LNCAP (cell line): ENCODE measurements around the gene KCNE4.

ENCODE experiments used
- CTCF ChIP-seq: fragments of 450-650 bp; IDR thresholded peaks from 2 replicates; pipeline ENCODE4 v1.5.1; 2017; ENCODE audit warnings: mild to moderate bottlenecking

KCNE4 gene

GRCh38 chr2:223075301-223076270 lies 23.6 kb downstream of the KCNE4 start:
- no peak for TF ChIP-seq CTCF

DNA sequence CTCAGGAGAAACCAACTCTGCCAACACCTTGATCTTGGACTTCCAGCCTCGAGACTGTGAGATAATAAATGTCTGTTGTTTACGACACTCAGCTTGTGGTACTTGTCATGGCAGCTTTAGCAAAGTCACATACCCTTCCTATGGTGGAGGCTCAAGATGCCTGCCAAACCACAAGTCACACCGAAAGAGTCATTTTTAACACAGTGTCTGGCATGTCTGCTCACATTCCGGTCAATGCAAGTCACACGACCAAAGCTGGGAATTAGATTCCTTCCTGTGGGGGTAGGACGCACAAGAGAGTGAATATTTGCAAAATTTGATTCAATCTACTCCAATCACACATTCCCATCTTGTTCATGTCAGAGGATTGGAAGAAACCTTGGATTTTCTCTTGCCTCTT lies 24.6 kb downstream of the KCNE4 start:
- TF ChIP-seq CTCF = no peak

DNA sequence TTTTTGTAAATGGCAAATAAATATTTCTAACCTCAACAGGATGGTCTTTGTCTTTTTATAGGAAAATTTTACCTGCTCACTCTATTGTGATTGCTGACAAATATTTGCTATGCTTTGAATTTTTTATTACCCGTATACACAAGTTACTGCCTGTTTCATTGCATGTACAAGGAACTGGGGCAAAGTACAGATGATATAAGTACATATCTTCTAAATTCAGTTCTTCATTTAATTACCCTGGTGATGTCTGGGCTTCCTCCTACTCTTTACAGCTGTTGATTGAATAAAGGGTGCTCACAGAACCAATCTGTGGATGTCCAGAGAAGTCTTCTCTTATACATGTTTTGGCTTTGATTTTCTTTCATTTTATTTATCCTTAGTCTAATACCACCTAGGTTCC lies 26.5 kb downstream of the KCNE4 start:
- no peak for TF ChIP-seq CTCF

- no peak for TF ChIP-seq CTCF
Observed at GRCh38 chr2:223079378-223079777, 27.4 kb downstream of the KCNE4 start.

GRCh38 chr2:223079925-223080324 lies 27.9 kb downstream of the KCNE4 start:
- no peak for TF ChIP-seq CTCF

DNA sequence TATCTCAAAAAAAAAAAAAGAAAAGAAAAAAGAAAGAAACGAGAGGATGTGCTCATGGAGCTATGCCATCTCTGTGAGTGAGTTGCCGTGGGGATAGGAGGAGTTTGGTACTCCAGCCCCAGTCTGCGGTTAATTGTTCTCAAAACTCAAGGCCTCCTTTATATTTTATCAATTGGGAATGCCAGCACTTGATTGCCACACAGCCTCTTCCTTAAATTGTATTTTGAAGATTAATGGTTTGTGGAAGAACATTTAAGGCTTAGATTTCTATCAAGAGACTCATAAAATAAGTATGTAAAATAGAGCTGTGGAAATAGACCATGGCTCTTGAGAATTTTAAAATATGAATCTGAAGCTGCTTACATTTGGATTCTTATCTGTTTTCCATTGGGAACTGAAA lies 29.8 kb downstream of the KCNE4 start:
- TF ChIP-seq CTCF = no peak

GRCh38 chr2:223082706-223083105 lies 30.7 kb downstream of the KCNE4 start:
- TF ChIP-seq CTCF = no peak
